ENCODE data around the gene NBPF11.
"Not testable (repeated sequence)": the region's sequence is repeated elsewhere in the genome, so short reads cannot be mapped to it uniquely, and the experiment has no call there.

The NBPF11 gene

DNA sequence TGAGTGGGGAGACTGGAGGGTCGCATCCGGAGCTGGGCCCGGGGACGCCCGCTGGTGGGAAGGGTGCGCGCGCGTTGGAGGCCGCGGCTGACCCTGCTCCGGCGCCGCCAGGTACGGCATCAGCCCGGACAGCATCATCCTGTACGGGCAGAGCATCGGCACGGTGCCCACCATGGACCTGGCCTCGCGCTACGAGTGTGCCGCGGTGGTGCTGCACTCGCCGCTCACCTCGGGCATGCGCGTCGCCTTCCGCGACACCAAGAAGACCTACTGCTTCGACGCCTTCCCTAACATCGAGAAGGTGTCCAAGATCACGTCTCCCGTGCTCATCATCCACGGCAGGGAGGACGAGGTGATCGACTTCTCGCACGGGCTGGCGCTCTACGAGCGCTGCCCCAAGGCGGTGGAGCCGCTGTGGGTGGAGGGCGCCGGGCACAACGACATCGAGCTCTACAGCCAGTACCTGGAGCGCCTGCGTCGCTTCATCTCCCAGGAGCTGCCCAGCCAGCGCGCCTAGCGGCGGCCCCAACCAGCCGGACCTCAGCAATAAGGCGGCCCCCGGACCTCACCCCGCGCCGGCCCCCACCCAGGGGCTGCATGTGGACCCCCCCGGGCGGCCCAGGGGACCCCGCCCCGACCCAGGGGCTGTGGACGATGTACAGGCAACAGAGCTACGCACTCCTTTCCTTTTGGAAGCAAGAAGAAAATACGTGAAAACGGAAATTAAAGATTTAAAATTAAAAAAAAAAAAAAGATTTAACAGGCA lies 2.8 kb downstream of the NBPF11 start:
- not testable (repeated sequence) for DNase-seq (ENCODE audit: low read depth in 2 of 2)

DNA sequence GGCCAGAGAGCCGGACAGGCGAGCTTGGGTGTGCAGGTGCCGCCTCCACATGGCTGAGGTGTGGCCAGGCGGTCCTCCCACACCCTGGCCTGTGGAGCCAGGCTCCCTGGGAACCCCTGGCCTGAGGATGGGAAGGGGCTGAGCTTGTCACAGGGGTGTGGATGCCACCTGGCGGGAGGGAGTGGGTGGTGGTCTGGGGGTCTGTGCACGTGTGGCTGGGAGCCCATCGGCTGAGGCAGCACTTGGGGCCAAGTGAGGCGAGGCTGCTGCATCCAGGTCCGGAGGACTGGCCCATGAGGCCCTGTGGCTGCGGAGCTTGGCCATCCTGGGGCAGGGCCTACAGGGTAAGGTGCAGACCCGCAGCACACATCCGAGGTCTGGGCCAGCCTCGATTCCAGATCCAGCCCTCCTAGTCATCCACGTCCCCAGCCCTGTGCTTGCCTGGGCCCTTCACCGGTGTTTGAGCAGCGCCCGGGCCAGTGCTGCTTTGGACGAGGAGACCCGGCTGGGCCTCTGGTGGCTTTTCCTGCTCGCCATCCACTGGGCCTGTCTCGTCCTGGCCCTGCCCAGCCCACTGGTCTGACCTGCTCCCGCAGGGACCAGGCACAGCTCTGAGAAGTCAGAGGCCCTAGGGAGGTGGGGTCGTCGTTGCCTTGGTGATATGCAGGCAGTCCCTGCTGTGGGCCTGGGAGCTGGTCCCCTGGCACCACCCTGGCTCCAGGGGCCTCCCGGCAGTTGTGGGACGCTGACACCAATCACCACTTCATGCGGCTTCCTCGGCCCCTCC lies 4.8 kb downstream of the NBPF11 start:
- not testable (repeated sequence) for DNase-seq (ENCODE audit: low read depth in 2 of 2)

DNA sequence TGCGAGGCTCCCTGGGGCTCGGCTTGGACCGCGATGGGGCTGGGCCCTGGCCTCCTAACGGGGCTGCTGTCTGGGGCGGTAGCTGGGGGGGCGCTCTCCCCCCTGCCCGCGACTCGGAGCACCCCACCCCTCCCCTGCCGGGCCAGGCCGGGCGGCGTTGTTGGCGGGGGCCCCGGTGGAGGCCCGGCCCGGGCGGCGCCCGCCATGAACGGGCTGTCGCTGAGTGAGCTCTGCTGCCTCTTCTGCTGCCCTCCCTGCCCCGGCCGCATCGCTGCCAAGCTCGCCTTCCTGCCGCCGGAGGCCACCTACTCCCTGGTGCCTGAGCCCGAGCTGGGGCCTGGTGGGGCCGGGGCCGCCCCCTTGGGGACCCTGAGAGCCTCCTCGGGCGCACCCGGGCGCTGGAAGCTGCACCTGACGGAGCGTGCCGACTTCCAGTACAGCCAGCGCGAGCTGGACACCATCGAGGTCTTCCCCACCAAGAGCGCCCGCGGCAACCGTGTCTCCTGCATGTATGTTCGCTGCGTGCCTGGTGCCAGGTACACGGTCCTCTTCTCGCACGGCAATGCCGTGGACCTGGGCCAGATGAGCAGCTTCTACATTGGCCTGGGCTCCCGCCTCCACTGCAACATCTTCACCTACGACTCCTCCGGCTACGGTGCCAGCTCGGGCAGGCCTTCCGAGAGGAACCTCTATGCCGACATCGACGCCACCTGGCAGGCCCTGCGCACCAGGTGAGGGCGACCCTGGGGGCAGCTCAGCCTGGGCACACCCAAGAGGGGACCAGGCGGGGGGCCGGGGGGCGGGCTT lies 5.7 kb downstream of the NBPF11 start:
- not testable (repeated sequence) for DNase-seq (ENCODE audit: low read depth in 2 of 2)

DNA sequence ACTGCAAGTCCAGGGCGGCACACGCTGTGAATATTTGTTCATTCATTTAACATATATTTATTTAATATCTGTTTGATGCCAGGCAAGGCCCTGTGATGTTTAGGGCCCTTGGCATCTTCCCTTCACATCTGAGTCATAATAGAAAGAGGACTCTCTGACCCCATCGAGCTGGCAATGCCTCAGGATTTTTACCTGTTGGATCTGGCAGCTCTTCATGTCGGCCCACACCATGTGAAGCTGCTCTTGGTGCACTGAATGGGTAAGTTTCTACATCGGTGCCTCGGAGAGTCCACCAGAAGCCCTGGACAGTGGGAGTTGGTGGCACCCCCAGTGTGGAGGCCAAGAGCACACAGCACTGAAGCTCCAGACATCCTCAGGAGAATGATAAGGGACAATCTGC lies 8.9 kb downstream of the NBPF11 start:
- not testable (repeated sequence) for DNase-seq (ENCODE audit: low read depth in 2 of 2)

DNA sequence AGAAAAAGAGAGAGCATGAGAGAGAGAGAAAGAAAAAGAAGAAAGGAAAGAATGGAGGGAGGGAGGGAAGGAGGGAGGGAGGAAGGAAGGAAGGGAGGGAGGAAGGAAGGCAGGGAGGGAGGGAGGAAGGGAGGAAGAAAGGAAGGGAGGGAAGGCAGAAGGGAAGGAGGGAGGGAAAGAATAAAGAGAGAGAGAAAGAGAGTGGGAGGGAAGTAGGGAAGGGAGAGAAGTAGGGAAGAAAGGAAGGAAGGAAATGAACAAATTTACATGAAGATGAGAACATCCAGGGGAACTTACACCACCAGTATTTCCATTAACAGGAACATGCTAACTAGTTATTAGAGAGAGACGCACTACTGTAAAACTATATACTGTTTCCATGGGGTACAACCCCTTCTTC lies 10.1 kb downstream of the NBPF11 start:
- DNase-seq (ENCODE audit: low read depth in 2 of 2), result not testable (repeated sequence)

DNA sequence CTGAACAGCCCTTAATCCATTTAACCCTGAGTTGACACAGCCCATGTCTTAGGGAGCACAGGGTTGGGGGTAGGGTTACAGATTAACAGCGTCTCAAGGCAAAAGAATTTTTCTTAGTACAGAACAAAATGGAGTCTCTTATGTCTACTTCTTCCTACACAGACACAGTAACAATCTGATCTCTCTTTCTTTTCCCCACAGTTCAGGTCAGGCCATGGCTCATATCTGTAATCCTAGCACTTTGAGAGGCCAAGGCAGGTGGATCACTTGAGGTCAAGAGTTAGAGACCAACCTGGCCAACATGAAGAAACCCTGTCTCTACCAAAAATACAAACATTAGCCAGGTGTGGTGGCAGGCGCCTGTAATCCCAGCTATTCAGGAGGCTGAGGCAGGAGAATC lies 13.5 kb downstream of the NBPF11 start:
- not testable (repeated sequence) for DNase-seq (ENCODE audit: low read depth in 2 of 2)

DNA sequence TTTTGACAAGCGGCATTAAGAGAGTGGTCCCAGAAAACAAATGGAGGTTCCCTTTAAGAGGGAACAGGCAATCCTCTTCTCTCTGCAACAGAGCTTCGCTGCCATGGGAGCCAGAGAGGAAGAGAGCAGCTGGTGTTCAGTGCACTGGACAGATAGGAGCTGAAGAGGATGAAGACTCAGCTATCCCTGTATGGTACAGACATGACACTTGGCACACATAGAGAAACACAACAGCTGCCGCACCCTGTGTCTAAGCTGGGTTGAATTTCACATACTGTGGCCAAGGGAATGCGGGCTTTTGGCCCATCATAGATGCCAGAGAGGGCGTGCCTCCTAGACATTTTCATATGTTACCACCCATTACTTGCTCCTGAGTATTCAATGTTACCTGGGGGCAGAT lies 29.7 kb downstream of the NBPF11 start:
- not testable (repeated sequence) for DNase-seq (ENCODE audit: low read depth in 2 of 2)

DNA sequence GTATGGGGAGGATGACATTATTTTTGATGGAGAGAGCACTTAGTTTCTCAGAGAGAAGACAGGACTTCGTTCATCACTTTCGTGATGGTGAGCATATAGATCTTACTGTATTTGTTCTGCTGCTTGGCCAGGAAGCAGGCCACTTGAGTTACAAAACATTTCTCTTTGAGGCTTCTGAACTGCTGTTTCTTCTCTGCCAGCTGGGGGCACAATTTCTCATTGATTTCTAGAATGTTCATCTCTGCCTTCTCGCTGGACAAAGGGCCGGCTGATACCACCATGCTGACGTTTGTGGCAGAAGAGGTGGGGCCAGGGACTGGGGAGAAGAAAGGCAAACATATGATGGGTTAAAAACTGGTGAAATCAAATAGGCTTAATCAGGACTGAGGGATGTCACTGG lies 31.7 kb downstream of the NBPF11 start:
- DNase-seq (ENCODE audit: low read depth in 2 of 2), result not testable (repeated sequence)

DNA sequence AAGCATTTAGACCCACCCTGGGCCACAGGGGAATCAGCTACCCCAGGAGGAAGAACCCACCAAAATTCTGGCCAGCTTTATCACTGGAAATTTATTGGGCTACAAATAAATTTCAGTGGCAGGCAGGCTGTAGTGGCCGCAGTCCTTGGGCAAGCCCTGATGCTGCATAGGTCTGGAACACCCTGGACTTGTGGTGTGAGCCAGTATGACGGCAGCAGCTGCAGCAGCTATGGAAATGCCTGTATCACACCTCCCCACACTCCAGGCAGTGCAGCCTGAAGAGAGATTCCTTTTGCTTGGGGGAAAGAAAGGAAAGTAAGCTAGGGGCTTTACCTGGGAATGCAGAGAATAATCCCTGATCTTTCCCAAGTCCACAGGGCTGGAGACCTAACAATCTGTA lies 56.3 kb downstream of the NBPF11 start:
- not testable (repeated sequence) for DNase-seq (ENCODE audit: low read depth in 2 of 2)

DNA sequence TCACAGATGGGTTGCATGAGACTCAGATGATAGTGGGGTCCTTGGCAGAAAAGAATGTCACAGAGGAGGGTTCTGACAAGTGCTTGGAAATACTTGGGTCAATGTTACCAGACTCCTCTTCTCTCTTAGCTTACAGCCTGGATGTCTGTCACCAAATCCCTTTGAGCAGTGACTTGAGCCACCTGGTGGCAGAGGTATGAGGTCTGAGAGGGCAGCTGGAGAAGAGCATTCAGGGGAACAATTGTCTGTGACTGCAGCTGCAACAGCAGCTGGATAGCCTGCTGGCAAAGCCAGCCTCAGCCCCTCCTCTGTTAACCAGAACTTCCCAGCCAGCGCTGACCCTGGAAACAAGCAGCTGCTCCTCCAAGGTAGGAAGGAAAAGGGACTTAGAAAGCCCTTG lies 65.9 kb downstream of the NBPF11 start:
- not testable (repeated sequence) for DNase-seq (ENCODE audit: low read depth in 2 of 2)

DNA sequence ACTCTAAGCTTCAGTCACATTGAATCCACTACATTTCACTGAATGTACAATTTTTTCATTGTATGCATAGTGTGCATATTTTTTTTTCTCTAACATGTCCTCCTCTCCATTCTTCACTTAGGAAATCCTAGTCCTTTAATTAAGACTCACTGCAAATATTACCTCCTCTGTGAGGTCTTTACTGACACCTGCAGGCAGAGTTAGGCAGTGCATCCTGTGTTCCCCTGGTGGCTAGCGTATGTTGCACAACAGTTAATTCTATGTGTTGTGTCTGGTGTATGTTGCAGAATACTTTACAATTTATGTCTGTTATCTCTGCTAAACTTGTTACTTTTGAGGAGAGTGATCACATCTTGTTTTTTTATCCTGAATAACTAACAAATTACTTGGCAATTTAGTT lies 70.9 kb downstream of the NBPF11 start:
- DNase-seq (ENCODE audit: low read depth in 2 of 2), result not testable (repeated sequence)

DNA sequence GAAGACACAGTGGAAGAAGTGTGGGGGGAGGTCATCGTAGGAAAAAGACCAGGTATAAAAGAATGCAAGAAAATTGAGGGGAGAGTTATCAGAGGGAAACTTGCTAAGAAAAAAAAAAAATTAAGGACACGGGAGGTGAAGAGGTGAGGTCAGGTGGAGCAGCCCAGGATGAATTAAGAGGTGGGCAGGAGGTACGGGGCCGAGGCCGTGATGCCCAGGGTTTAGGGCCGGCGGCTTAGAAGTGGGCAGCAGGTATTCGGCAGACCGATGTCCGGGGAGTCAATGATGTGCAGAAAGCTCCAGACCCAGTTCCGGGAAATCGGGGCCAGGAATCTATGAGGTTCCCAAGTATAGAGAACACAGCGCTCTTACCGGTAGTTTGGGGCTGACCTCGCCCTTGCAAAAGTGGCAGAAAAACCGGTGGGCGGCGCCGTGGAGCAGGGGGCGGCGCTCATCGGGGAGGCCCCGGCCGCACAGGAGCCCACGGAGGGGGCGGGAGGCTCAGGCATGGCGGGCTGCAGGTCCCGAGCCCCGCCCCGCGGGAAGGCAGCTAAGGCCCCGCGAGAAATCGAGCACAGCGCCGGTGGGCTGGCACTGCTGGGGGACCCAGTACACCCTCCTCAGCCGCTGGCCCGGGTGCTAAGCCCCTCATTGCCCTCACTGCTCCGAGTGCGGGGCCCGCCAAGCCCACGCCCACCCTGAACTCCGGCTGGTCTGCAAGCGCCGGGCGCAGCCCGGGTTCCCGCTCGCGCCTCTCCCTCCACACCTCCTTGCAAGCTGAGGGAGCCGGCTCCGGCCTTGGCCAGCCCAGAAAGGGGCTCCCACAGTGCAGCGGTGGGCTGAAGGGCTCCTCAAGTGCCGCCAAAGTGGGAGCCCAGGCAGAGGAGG lies 73.2 kb downstream of the NBPF11 start:
- not testable (repeated sequence) for DNase-seq (ENCODE audit: low read depth in 2 of 2)

DNA sequence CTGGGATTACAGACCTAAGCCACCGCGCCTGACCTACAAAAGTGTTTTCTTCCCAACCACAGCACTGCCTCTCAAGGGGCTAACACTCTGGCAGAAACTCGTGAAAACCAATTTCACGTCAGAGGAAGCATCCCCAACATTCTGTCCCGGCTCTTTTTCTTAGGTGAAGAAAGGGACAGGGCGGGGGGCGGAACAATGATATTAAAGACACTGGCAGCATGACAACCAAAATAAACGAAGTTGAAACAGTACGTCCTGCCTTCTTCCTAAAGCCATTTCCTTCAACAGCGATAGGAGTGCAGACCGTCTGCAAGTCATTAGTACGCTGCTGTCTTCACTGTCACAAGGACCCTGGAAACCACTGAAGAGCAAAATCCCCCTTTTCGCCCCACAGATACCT lies 74.0 kb downstream of the NBPF11 start:
- DNase-seq (ENCODE audit: low read depth in 2 of 2), result not testable (repeated sequence)

DNA sequence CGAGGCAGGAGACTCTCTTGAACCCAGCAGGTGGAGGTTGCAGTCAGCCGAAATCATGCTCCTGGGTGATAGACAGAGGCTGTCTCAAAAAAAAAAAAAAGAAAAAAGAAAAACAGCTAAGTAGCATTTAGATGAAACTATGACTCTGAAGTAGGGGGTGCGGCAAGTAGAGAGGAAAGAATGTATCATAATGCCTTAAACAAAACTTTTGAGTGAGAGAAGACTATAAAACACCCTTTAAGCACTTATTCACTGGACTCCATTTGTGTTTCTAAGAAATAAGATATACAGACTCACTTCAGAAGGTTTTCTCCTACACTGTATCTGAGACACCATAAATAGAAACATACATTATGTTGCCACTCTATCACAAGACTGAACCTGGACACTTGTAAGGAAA lies 74.6 kb downstream of the NBPF11 start:
- not testable (repeated sequence) for DNase-seq (ENCODE audit: low read depth in 2 of 2)

DNA sequence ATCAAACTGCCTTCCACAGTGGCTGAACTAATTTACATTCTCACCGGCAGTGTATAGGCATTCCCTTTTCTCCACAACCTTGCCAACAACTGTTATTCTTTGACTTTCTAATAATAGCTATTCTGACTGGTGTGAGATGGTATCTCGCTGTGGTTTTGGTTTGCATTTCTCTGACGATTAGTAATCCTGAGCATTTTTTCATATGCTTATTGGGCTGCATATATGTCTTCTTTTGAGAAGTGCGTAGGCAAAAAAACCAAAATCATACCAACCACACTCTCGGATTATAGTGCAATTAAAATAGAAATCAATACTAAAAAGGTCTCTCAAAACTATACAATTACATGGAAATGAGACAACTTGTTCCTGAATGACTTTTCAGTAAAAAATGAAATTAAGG lies 78.7 kb downstream of the NBPF11 start:
- not testable (repeated sequence) for DNase-seq (ENCODE audit: low read depth in 2 of 2)

DNA sequence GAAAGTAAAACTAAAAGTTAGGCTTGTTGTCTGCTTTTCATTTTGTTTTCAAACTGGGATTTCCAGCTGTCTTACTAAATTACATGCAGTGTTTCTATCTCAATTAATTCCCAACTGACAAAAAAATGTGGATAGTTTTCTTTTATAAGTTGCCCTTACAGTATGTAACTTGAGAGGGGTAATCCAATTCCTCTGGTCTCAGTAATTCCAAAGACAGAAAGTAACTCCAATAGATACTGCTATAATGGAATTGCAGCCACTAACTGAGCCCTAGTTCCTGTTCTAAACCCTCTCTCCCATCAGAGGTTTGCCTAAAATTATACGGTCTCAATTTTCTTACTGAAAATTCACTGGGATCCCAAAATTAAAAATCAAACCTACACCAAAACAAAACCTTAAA lies 83.5 kb downstream of the NBPF11 start:
- not testable (repeated sequence) for DNase-seq (ENCODE audit: low read depth in 2 of 2)

DNA sequence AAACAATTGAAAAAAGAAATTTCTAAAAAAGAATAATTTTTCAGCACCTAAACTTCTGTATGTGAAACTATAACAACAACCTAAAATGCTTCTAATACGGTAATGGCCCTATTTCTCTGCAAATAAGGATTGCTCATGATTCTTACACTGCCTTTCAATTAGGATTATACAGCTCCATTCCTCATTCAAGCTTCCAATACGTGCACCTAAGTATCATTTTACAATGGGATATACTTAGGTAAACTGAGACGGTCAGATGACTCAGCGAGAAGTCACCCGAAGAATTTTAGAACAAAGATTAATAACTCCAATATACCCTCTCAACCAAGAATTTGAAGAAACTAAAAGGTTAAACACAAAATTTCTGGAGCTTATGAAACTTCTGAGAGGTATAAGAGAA lies 83.9 kb downstream of the NBPF11 start:
- not testable (repeated sequence) for DNase-seq (ENCODE audit: low read depth in 2 of 2)

DNA sequence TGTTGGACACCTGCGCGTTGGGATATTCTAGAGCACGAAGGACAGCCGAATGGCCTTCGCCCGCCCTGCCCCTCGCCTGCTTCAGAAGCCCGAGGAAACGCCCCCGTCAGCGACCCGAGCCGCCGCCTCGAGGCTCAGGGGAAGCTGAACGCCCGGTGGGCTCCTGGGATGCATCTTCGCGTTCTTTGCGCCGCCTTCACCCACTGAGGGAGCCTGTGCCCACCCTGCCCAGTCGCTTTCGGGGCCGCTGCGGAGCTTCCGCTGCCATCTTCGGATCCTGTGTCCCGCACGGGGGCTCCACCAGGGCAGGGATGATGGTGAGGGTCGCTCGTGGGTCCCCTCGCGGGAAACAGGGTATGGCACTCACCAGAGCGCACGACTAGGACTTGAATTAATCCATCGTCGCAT lies 91.8 kb downstream of the NBPF11 start:
- not testable (repeated sequence) for DNase-seq (ENCODE audit: low read depth in 2 of 2)

DNA sequence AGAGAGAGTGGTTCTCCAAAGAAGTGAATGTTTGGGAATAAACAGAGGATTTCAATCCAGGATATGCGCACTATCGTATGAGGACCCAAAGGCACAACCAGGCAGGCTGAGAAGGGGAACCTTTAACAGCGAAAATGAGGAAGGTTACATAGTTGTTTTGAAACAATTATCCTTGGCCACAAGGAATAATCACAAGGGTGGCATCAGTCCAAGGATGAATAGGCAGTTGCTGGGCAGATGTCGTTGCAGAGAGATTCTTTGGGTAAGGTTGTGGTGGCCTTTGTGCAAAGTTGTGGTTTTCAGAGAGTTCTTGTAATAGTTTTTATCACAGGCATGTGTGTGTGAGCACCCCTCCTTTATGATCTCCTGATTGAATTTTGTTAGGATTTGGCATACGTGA lies 94.7 kb downstream of the NBPF11 start:
- not testable (repeated sequence) for DNase-seq (ENCODE audit: low read depth in 2 of 2)
